WTC11 (cell line): ENCODE measurements around the gene ABCB8.

Experiments
- ATF1 ChIP-seq: sonication (generic); formaldehyde crosslinking; IDR thresholded peaks from 2 replicates; pipeline ENCODE4 v1.8.1; 2023; ENCODE audit warnings: mild to moderate bottlenecking, moderate library complexity, missing genetic modification reagents
- TF ChIP-seq, protein P1 (sequence below): sonication (generic); formaldehyde crosslinking; IDR thresholded peaks from 2 replicates; pipeline ENCODE4 v1.8.0; 2022; ENCODE audit warnings: mild to moderate bottlenecking, missing genetic modification reagents
- TF ChIP-seq, protein P2 (sequence below): sonication (generic); formaldehyde crosslinking; conservative IDR thresholded peaks from 2 replicates; pipeline ENCODE4 v1.8.1; 2022; ENCODE audit warnings: mild to moderate bottlenecking, missing genetic modification reagents

DNA sequence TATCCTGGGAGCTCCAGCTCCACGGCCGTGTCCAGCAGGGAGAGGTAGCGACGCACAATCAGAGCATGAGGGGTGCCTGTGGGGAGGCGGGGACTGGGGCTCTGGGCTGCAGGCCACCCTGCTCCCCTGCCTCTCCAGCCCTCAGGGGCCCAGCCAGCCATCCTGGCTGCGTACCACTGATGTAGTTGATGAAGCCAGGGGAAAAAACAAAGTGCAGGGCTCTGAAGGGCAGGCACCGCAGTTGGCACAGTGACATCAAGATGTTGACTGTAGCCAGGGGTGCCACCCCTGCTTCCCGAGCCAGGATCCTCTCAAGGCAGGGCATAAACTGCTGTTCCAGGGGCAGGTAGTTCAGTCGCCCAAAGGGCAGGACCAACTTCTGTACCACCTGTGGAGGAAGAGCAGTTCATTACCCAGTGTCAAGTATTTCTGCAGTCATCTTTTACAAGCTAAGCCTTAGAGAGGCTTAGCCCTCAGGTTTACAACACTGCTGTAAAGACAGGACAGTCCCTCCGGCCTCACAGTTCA is 49.5 kb downstream of the ABCB8 start:
- TF ChIP-seq, protein P1, sequence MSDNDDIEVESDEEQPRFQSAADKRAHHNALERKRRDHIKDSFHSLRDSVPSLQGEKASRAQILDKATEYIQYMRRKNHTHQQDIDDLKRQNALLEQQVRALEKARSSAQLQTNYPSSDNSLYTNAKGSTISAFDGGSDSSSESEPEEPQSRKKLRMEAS (CRISPR knock-in tag) = no peak
- no peak for TF ChIP-seq ATF1
- TF ChIP-seq, protein P2, sequence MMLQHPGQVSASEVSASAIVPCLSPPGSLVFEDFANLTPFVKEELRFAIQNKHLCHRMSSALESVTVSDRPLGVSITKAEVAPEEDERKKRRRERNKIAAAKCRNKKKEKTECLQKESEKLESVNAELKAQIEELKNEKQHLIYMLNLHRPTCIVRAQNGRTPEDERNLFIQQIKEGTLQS (CRISPR knock-in tag) = no peak
